ENCODE data around the gene ACOXL. TPM values are rescaled to one million over a fixed set of nuclear protein-coding genes. Genes with fewer than 3 reads are reported as not detected.

Gene ACOXL
- total and polyA plus RNA-seq, 10 of the 15 experiments (the other 5 are each of a cell fraction or from before 2014, with no cell fraction given), result 0.05 to 1.3 (median 0.71) TPM

DNA sequence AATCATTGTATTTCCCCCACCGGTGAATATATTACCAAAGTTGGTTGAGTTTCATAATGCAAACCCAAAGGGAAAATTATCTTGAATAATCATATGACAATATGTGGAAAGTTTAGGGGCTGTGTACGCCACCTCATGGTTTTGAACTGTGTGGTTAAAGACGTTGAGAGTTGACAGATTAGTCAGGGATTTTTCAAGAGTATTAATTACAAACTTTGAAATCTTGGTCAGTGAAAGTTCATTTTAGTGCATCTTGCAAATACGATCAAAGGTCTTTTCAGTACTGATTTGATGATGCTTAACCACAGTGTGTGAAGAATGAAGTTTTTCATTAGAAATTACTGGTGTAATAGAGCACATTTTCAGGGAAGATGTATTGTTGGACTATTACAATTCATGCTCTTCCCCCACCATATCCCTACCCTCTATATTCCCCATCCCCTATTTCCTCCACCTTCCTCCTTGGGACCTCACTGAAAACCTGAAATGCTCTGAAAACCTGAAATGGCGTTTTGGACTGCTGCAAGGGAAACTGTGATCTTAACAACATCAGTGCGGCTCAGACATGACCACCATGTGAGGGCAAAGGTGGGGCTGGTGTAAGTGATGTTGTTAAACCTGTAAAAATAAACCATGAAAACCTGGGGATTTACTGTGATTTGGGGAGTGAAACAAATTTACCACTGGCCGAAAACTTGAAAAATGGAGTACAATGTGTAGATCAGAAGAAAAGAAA is 383.8 kb downstream of the ACOXL start (continued):
- TF ChIP-seq CBX5 (IDR thresholded peaks at IDR 0.05; ENCODE audit: low read depth), result 0 out of 2 replicates have a peak, but pooled peaks have one; percentile 27
- TF ChIP-seq FOXM1 (IDR thresholded peaks at IDR 0.05; ENCODE audit: low read depth, low read length), result peak; percentile 94
- peak; percentile 69 for TF ChIP-seq ZNF24 (IDR thresholded peaks at IDR 0.05)
- no peak for TF ChIP-seq NR2C2 (IDR thresholded peaks at IDR 0.05; ENCODE audit: borderline replicate concordance, control insufficient read depth, insufficient read length, low read depth)
- TF ChIP-seq MTA2 (IDR thresholded peaks at IDR 0.05; ENCODE audit: low read depth), result peak; percentile 99
- peak; percentile 98 for TF ChIP-seq RUNX3 (IDR thresholded peaks at IDR 0.05; ENCODE audit: low read length)
- peak; percentile 41; the same call in 1 of the 2 replicates for TF ChIP-seq SMC3 (IDR thresholded peaks at IDR 0.05; ENCODE audit: borderline replicate concordance, low read length)
- TF ChIP-seq NBN (IDR thresholded peaks at IDR 0.05), result peak; percentile 42; the same call in 1 of the 2 replicates
- 0 out of 4 replicates have a peak, but pooled peaks of 1 of the 2 experiments have one; percentile 53 for TF ChIP-seq ETV6 (conservative IDR thresholded peaks at IDR 0.05 in 1 of 2, IDR thresholded peaks at IDR 0.05 in 1 of 2; ENCODE audit: borderline replicate concordance in 1 of 2, low read depth in 1 of 2)
- no peak for TF ChIP-seq ESRRA (IDR thresholded peaks at IDR 0.05; ENCODE audit: low read length)
- TF ChIP-seq, protein P1, sequence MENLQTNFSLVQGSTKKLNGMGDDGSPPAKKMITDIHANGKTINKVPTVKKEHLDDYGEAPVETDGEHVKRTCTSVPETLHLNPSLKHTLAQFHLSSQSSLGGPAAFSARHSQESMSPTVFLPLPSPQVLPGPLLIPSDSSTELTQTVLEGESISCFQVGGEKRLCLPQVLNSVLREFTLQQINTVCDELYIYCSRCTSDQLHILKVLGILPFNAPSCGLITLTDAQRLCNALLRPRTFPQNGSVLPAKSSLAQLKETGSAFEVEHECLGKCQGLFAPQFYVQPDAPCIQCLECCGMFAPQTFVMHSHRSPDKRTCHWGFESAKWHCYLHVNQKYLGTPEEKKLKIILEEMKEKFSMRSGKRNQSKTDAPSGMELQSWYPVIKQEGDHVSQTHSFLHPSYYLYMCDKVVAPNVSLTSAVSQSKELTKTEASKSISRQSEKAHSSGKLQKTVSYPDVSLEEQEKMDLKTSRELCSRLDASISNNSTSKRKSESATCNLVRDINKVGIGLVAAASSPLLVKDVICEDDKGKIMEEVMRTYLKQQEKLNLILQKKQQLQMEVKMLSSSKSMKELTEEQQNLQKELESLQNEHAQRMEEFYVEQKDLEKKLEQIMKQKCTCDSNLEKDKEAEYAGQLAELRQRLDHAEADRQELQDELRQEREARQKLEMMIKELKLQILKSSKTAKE (IDR thresholded peaks at IDR 0.05; ENCODE audit: low read depth, poor library complexity, severe bottlenecking), result peak; percentile 98
- TF ChIP-seq EP300 (IDR thresholded peaks at IDR 0.05; ENCODE audit: borderline replicate concordance in 1 of 2, control insufficient read depth in 1 of 2, low read depth in 2 of 2, low read length in 2 of 2), result peak; percentile 96 to 97
- TF ChIP-seq EZH2 (IDR thresholded peaks at IDR 0.05; ENCODE audit: borderline replicate concordance, control insufficient read depth, low read depth, low read length), result peak; percentile 41; the same call in 1 of the 2 replicates
- peak; percentile 17; the same call in 1 of the 2 replicates for TF ChIP-seq ZSCAN29 (IDR thresholded peaks at IDR 0.05)
- TF ChIP-seq, protein P2, sequence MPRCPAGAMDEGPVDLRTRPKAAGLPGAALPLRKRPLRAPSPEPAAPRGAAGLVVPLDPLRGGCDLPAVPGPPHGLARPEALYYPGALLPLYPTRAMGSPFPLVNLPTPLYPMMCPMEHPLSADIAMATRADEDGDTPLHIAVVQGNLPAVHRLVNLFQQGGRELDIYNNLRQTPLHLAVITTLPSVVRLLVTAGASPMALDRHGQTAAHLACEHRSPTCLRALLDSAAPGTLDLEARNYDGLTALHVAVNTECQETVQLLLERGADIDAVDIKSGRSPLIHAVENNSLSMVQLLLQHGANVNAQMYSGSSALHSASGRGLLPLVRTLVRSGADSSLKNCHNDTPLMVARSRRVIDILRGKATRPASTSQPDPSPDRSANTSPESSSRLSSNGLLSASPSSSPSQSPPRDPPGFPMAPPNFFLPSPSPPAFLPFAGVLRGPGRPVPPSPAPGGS (IDR thresholded peaks at IDR 0.05; ENCODE audit: borderline replicate concordance, insufficient read depth, low read depth, low read length, poor library complexity, severe bottlenecking), result peak; percentile 36
- no peak for TF ChIP-seq HCFC1 (IDR thresholded peaks at IDR 0.05; ENCODE audit: low read length)
- peak; percentile 74 for TF ChIP-seq MXI1 (IDR thresholded peaks at IDR 0.05; ENCODE audit: low read depth, low read length)
- TF ChIP-seq IKZF1 (conservative IDR thresholded peaks at IDR 0.05), result peak; percentile 80
- peak; percentile 97 for TF ChIP-seq TCF7 (IDR thresholded peaks at IDR 0.05; ENCODE audit: borderline replicate concordance)
- TF ChIP-seq ZNF384 (IDR thresholded peaks at IDR 0.05; ENCODE audit: borderline replicate concordance, low read depth, low read length), result 0 out of 2 replicates have a peak, but pooled peaks have one; percentile 8
- TF ChIP-seq, protein P3, sequence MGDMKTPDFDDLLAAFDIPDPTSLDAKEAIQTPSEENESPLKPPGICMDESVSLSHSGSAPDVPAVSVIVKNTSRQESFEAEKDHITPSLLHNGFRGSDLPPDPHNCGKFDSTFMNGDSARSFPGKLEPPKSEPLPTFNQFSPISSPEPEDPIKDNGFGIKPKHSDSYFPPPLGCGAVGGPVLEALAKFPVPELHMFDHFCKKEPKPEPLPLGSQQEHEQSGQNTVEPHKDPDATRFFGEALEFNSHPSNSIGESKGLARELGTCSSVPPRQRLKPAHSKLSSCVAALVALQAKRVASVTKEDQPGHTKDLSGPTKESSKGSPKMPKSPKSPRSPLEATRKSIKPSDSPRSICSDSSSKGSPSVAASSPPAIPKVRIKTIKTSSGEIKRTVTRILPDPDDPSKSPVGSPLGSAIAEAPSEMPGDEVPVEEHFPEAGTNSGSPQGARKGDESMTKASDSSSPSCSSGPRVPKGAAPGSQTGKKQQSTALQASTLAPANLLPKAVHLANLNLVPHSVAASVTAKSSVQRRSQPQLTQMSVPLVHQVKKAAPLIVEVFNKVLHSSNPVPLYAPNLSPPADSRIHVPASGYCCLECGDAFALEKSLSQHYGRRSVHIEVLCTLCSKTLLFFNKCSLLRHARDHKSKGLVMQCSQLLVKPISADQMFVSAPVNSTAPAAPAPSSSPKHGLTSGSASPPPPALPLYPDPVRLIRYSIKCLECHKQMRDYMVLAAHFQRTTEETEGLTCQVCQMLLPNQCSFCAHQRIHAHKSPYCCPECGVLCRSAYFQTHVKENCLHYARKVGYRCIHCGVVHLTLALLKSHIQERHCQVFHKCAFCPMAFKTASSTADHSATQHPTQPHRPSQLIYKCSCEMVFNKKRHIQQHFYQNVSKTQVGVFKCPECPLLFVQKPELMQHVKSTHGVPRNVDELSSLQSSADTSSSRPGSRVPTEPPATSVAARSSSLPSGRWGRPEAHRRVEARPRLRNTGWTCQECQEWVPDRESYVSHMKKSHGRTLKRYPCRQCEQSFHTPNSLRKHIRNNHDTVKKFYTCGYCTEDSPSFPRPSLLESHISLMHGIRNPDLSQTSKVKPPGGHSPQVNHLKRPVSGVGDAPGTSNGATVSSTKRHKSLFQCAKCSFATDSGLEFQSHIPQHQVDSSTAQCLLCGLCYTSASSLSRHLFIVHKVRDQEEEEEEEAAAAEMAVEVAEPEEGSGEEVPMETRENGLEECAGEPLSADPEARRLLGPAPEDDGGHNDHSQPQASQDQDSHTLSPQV (IDR thresholded peaks at IDR 0.05), result peak; percentile 86; the same call in 1 of the 2 replicates
- TF ChIP-seq CREM (IDR thresholded peaks at IDR 0.05; ENCODE audit: low read depth), result peak; percentile 85

All from GM12878 (cell line).